ENCODE results near the gene CHAT.

CHAT gene

DNA sequence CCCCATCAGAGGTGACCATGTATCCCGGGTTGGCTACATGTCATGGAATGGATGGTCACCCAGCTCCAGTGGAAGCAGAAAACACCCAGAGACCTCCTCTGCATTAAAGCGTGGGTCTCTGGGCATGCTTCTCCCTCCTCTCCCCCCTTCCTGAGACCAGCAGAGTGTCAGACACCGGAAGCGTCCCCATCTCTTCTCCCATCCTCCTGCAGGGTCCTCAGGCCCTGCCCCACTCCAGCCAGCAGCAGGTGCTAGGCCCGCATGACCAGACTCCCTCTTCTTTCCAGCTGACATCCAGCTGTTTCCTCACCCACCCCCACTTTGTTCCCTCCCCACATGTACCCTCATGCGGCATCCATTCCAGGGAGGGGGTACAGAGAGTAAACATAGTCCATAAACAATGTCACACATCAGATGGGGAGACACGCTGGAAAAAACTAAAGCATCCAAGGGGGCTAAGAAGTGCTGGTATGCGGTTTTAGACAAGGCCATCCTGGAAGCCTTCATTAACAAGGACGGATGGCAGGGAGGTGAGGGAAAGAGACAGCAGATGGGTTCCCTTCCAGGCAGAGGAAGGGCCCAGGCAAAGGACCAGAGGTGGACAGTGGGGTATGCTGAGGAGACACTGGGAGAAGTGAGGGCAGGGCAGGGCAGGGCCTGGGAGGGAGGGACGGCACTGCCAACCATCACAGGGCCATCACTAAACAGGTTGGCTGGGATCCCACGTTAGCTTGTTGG lies 16.2 kb upstream of the CHAT start:
- no peak for DNase-seq

DNA sequence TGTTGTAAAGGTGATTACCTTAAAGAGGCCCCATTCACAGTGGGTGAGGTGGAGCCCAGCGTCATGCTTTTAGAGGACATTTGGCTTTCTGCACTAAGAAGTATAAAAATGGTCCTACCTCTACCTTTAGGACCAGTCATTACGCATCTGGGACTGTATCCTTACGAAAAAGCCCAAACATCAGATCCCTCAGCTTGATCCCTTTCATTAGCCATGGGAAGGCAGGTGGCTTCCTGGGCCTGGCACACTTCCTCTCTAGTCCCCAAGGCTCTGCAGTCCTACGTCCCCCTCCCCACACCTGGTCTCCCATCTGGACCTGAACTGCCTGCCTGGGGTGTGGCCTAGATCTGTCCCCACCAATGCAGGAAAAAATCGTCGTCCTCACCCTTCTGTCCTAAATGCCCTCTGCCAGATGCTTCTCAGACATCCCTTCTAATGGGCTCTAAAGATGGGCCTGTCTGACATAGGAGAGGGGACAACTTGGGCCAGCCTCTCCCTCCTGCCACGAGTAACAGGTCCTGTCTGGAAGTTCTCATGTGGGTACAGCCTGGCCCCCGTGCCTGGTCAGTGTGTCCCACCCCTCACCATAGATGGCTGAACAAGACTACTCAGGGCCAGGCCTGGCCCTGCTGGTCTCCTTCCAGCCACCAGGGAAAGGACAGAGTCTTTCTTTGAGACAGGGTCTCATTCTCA lies 15.5 kb upstream of the CHAT start:
- no peak for DNase-seq

DNA sequence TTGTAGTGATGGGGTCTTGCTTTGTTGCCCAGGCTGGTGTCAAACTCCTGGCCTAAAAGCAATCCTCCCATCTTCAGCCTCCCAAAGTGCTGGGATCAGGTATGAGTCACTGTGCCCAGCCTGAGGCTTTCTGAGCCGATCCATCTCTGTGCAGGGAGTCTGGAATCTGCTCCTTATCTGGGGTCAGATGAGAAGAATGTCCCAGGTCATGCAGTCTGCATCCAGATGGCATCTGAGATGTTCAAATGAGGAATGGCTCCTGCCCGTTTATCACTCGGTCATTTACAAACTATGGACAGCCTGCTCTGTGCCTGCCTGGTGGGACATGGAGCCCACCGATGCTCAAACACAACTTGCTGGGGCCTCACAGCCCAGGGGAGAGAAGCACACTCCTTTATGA lies 14.9 kb upstream of the CHAT start:
- no peak for DNase-seq

DNA sequence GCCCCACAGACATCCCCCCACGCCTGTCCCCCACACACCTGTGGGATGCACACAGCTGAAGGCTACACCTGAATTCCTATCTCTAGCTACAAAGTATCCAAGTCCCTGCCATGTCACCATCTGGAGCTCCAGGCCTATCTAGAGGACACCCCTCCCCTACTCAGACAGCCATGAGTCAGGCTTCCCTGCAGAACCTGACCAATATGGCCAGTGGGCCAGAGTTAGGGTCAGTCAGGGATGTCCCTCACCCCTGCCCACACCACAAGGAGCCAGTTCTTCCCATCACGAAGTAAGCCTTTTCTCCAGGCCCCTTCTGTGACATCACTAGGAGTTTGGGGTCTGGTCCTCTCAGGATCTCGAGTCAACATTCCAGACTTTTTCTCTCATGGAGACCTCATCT lies 14.3 kb upstream of the CHAT start:
- DNase-seq: no peak

DNA sequence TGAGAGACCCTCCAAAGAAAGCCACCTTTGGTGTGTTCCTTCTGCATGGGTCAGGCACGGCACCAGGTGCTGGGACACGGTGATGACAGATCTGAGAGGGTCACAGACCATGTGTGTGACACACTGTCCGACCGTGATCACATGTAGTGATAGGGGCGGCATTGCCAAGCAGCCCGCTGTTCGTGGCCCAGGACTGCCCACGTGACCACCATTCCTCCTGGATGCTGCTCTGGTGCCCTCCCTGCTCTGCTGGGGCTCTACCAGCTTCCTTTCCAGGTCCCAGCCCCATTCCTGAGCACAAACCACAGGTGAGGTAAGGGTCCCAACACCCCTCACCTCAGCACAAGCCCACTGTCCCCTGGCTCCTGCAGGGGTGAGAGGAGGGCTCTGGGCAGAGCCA lies 13.8 kb upstream of the CHAT start:
- no peak for DNase-seq

DNA sequence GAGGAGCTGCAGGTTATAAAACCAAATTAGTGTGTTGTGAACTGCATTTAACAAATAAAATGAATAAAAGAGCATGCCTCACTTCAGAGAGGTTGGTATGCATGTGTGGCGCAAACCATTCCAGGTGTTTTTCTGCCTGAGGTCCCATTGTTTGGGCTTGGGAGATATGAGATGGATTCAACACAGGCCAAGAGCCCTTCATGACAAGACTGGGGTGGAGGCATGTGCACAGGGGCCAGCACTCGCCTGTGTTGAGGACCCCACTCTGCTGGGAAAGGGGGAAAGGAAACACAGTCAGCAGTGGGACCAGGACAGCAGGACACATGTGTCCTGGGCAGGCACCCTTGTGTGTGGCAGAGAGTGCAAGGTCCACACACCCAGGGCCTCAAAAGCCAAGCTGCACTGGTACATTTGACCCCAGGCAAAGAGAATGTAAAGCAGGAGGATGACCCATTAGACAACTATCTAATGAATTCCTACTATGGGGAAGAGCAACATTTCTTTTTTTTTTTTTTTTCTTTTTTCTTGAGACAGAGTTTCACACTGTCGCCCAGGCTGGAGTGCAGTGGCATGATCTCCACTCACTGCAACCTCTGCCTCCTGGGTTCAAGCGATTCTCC lies 12.9 kb upstream of the CHAT start:
- no peak for DNase-seq

DNA sequence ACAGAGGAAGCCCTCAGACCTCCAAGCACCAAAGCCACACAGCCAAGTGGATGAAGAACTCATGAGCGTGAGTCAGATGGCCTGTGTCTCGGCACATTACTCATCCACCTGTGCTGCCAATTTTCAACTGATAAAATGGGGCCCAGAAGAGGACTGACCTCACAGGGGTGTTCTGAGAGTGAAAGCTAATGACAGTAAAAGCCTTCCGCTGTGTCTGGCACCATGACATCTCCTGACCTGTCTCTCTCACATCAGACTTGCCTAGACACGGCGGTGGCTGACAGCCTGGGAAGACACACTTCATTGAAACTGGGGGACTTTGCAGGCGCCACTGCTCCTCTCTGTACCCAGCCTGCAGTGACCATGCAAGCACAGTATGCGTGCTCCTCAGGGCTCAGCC lies 12.0 kb upstream of the CHAT start:
- DNase-seq: no peak

DNA sequence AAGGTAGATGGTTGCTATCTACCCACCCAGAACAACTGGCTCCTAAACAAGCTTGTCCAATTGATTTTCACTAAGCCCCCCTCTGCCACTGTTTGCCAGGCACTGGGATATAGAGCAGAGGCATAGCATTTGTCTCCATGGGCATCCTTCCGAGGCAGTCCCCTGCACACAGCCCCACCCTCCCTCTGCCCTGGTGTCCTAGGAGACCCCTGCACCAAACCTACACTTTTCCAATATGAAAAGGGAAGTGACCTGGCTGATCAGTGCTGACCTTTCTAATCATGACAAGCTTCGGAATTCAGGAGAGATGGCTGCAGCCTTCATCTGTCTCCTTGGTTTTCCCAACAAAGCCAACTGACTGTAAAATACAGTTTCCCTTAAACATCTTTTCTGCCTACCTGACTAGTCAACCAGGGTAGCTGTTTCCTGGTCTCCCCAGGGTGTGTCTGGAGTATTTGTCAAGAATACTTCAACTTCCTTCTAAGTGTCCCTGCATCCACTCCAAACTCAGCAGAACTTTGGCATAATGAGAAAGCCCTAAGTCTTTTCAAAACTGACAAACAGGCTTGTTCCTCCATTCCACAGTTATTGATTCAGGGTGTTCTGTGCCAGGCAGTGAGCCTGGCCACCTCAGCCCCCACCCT lies 11.3 kb upstream of the CHAT start:
- DNase-seq: no peak

DNA sequence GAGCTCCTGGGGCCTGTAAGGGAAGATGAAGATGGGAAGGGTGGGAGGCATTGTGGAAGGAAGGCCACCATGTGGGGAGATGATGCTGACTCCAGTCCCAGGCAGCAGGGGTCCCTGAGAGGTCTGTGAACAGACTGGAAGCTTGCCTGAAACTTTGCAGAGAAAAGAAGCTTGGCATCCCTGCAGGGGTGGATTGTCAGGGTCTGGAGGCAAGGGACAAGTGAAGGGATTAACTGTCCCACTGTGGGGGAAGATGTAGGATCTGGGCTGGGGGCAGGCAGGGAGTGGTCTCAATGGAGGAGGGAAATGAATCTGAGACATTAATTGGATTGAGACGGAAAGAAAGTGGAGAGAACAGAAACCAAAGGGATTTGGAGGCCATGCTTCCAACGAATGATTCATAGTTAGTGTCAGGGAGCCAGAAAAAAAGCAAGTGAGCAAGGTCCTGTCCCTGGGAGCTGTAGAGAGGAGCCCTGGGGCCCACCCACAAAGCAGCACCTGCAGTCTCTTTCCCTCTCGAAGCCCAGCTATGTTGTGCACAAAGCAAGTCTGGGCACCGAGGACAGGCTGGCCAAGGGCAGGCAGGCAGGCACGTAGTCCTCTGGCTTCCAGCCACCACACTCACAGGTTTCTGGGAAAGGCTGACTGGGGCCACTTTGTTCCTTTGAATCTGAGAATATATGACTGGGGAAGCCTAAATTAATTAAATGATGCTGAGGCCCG lies 8.5 kb upstream of the CHAT start:
- DNase-seq: no peak

DNA sequence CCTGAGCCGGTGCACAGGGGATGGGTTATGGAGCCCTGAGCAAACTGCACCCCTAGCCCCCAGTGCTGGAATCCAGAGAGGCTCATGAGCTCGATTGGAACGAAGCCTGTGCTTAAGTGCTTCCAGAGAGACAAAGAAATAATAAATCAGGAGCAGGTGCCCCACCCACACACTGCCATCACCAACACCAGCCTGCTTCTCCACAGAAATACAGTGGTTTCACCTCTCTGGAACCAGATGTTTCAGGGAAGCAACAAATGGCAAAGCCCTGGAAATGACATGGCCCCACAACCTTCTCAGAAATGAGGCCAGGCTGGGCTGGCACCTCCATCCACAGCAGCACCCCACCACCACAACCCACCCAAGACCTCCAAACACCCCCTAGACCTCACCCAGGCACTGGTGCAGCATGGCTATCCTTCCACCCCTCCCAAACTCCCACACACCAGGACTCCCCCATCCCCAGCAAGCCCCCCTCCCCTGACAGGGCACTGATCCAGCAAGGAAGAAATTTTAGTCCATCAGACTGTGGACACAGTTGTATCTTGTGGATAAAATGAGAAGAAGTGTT lies 7.8 kb upstream of the CHAT start:
- no peak for DNase-seq

DNA sequence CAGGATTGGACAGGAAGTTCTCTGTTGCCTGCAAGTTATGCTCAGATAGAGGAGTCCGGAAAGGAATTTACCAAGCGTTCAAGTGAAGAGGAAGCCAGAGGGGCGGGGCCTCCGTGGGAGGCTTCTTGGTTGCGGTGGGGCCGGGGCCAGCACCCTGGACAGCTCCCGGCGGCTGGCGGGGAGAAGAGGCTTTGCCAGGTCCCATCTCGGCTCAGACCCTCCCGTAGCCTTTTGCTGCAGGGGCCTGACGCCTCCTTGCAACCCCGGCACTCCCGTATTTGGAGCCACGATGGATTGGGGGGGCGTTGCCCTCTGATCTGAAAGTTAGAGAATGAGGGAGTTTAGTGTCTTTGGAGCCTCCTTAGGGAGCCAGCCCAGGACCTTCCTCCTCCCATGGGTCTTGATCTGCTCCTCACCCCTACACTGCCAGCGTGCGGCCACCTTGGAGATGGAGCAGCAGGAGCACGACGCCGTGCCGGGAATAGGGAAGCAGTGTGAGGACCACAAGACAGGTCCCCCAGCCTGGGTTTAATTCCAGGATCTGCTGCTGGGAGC lies 6.8 kb upstream of the CHAT start:
- DNase-seq: no peak

DNA sequence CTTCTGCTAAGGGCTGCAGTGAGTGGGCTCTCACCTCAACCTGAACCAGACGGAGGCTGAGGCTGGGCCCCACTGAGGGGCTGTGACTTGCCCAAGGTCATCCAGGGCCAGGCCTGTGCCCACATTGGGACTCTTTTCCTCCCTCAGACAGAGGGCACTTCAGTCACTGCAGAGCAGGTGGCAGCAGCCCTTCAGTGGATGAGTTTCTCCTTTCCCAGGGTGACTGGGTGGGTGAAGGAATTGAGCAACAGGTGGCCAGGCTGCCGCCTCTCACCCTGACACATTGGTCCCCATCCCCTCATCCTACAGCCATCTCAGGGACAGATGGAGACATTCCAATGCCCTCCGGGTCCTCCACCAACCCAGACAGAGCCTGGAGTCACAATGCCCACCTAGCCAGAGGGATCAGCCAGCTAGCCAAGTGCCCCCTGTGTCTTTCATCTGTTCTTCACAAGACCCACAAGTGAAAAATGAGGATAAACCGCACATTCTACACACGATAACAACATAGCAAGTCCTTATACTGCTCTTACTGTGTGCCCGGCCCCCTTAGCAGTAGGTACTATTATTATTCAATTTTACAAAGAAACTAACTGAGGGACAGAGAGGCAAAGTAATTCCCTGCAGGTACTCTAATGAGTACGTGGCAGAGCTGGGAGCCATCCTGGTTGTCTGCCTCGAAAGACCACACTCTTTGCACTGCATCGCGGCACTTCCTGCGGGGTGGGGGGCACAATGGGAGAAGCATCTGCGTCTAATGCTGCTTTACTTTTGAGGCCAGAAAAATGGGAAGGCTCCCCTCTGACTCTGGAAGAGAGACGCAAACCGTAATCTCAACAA lies 5.5 kb upstream of the CHAT start:
- no peak for DNase-seq

DNA sequence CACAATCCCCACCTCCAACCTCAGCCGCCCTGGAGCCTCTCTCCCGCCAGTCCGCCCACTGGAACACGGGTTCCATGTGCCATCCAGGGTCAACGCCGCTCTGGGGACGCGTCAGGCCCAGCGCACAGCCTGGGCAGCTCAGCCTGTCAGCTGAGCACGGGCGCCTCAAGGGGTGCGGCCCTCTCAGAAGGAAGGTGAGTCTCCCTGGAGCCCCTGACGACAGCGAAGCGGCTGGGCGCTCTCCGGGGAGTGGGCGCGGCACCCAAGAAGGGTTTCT lies 4.9 kb upstream of the CHAT start:
- no peak for DNase-seq

DNA sequence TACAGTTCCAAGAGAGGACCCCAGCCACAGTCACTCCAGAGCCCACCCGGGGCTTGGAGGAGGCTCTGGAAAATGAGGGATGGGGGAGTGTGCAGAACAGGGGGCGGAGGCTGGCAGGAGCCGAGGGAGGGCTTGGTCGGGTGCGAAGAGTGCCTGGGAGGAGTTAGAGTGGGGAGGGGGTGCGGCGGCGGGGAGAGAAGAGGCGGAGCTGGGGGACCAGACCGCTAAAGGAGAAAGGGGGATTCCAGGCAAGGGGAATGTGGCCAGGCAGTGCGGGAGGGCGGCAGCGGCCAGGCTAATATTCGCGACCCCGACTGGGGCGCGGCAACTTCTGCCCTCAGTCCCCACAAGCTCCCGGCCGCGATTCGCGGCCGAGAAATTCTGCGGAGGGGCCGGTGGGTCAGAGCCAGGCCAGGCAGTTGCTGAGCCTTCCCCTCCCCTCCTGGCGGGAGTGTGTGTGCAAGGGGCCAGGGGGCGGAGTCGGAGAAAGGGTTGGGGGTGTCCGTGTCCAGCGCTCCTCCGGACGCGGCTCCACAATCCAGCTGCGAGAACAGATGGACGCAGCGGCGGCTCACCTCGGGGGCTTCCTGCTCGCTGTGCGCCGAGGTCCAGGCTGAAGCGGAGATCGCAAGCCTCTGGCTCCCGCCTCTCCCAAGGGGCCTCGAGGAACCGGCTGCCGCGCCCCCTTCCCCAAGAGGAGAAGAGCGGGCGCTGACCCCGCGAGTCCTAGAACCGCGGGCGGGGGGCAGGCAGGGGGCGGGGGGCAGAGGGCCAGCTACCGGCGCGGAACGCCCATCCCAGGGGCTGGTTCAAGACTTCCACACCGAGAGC lies 4.3 kb upstream of the CHAT start:
- no peak for DNase-seq

DNA sequence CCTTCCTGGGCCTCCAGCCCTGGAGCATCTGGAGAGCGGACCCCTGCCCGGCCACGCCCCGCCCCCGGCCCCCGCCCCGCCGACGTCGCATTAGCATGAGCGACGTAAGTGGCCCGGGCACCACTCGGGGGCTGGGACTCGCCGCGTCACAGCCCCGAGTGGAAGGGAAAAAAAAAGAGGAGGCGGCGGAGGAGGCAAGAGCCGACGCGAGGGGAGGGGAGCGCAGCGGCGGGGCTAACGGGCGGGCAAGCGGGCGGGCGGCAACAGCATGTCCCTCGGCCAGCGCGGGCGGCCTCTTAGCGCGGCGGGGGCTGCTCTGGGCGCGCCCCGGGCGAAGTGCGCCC lies 3.8 kb upstream of the CHAT start, which contains the start of gene SLC18A3:
Gene SLC18A3, plus strand, starts transcription at position 197 of the 344 bp plus-strand sequence. CDS start 431 bp downstream, outside the sequence.
- no peak for DNase-seq

DNA sequence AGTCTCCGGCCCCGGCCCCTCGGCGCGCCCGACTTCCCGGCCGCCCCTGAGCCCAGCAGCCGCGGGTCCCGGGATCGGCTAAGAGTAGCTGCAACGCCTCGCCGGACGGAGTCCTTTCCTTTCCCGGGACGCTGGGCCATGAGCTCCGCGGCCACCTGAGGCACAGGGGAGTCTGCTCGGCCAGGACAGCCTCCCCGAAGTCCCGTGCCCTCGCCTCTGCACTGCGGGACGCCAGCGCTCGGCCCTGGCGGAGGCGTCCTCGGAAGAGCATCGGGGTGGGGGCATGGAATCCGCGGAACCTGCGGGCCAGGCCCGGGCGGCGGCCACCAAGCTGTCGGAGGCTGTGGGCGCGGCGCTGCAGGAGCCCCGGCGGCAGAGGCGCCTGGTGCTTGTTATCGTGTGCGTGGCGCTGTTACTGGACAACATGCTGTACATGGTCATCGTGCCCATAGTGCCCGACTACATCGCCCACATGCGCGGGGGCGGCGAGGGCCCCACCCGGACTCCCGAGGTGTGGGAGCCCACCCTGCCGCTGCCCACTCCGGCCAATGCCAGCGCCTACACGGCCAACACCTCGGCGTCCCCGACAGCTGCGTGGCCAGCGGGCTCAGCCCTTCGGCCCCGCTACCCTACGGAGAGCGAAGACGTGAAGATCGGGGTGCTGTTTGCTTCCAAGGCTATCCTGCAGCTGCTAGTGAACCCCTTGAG lies 3.2 kb upstream of the CHAT start:
- no peak for DNase-seq

DNA sequence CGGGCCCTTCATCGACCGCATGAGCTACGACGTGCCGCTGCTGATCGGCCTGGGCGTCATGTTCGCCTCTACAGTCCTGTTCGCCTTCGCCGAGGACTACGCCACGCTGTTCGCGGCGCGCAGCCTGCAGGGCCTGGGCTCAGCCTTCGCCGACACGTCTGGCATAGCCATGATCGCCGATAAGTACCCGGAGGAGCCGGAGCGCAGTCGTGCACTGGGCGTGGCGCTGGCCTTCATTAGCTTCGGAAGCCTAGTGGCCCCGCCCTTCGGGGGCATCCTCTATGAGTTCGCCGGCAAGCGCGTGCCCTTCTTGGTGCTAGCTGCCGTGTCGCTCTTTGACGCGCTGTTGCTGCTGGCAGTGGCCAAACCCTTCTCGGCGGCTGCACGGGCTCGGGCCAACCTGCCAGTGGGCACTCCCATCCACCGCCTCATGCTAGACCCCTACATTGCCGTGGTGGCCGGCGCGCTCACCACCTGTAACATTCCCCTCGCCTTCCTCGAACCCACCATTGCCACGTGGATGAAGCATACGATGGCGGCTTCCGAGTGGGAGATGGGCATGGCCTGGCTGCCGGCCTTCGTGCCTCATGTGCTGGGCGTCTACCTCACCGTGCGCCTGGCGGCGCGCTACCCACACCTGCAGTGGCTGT lies 2.5 kb upstream of the CHAT start:
- DNase-seq: no peak

DNA sequence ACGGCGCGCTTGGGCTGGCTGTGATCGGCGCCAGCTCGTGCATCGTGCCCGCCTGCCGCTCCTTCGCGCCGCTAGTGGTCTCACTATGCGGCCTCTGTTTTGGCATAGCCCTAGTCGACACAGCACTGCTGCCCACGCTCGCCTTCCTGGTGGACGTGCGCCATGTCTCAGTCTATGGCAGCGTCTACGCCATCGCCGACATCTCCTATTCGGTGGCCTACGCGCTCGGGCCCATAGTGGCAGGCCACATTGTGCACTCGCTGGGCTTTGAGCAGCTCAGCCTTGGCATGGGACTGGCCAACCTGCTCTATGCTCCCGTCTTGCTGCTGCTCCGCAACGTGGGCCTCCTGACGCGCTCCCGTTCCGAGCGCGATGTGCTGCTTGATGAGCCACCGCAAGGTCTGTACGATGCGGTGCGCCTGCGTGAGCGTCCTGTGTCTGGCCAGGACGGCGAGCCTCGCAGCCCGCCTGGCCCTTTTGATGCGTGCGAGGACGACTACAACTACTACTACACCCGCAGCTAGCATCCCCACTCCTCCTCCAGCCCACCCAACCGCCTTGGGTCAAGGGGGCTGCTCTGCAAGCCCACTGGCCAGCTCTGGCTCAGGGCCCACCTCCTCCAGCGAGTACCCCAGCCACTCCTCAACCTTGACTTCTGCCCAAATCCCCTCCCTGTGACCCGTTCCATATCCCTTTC lies 1.9 kb upstream of the CHAT start:
- no peak for DNase-seq

All from NCI-H2029 treated with DMSO at 0.1 percent for 48 hours (cell line).